ENCODE data around the gene P2RY2.
"Not testable (repeated sequence)": the region's sequence is repeated elsewhere in the genome, so short reads cannot be mapped to it uniquely, and the experiment has no call there.

The P2RY2 gene

GRCh38 chr11:73193251-73194033 is 24.6 kb upstream of the P2RY2 start:
- TF ChIP-seq GATA1 (IDR thresholded peaks at IDR 0.05; ENCODE audit: low read depth, low read length) (no peak), POLR2A (IDR thresholded peaks at IDR 0.05; ENCODE audit: low read length) (no peak)
- DNase-seq: no peak

GRCh38 chr11:73194034-73194507 is 24.0 kb upstream of the P2RY2 start:
- DNase-seq: no peak
- TF ChIP-seq POLR2A (IDR thresholded peaks at IDR 0.05; ENCODE audit: low read length) (no peak), GATA1 (IDR thresholded peaks at IDR 0.05; ENCODE audit: low read depth, low read length) (no peak)

DNA sequence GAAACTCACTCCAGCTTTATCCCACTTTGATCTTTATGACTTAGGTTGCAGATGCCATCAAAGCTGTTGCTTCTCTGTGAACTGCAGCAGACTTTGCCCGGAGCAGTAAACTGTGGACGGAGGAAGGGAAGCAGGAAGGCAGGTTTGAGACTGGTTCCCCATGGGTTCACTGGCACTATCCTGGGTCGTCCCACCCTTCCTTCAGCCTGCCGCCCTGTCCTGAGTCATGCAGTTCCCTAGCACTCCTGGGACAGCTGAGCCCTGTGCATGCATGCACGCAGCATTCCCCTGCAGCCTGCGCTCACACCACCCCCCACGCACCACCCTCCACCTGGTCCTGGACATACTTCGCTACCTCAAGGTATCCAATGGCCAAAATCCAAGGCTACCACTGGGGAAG is 23.5 kb upstream of the P2RY2 start:
- no peak for DNase-seq

DNA sequence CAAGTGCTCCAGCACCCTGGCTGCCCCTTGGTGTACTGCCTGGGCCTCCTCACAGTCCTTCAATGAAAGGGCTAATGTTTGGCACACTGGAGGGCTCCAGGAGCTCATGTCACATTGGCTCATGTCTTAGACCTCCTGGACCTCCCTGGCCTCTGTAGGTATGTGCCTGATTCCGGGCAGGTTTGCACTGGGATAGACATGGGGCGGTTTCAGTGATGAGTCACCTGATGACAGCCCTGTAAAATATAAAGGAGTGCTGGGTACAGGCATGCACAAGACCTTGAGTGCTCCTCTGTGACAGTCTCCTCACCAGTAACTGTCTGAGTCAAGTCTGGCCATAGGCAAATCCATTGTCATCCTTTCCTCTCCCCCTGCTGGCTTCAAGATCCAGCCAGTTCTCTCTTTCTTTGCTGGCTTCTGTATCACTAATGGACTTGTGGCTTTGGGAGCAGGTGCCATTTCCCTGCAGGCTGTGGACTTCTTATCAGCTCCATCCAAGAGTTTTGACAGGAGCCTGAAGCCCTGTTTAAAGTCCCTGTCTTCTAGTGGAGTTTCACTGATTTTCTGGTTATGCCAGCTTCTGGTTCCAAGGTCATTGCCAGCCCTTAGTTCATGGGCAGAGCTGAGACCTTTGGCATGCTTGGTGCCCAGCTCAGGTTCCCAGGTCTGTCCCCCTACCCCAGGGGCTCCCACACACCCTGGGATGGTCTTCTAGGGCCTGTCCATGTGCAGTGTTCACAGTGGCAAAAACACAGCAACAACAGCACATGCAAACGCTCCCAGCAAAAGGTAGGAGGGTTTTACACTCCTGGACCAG is 22.7 kb upstream of the P2RY2 start:
- TF ChIP-seq GATA1 (IDR thresholded peaks at IDR 0.05; ENCODE audit: low read depth, low read length): no peak
- no peak for TF ChIP-seq POLR2A (IDR thresholded peaks at IDR 0.05; ENCODE audit: low read length)

More for the DNA sequence above, 23.5 kb upstream of the P2RY2 start:
- TF ChIP-seq POLR2A (IDR thresholded peaks at IDR 0.05; ENCODE audit: low read length): no peak
- no peak for TF ChIP-seq GATA1 (IDR thresholded peaks at IDR 0.05; ENCODE audit: low read depth, low read length)

DNA sequence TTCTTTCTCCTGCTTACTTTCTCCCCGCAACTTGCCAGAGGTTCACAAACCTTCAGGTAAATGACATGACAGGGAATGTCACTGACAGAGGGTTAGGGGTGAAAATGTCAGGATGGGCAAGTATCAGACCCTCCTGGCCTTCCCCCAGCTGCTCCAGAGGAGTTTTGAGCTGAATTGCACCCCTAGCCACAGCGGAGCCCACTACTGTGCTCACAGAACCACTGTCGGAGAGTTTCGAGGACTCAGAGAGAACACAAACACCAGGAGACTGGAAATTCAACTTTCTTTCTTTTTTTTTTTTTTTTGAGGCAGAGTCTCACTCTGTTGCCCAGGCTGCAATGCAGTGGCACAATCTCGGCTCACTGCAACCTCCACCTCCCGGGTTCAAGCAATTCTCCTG is 21.5 kb upstream of the P2RY2 start:
- DNase-seq: no peak
- TF ChIP-seq POLR2A (IDR thresholded peaks at IDR 0.05; ENCODE audit: low read length) (no peak), GATA1 (IDR thresholded peaks at IDR 0.05; ENCODE audit: low read depth, low read length) (no peak)

More for the DNA sequence above, 22.7 kb upstream of the P2RY2 start:
- no peak for DNase-seq

DNA sequence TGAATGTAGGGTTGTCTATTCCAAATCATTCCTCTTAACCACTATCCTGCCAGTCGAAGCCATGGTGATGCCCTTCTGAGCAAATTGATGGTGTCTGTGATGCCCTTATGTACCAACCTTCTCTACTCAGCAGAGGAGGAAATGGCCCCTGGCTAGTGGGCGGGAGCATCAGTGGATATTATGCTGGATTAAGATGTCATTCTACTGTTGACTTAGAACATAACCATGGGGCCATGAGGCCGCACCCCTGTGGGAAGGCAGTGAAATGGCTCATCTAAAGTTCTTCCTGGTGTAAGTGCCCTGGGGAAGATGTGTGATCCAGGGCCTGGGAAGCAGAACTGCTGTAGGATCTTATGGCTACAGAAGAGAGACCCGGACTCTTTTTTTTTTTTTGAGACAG is 20.7 kb upstream of the P2RY2 start:
- DNase-seq: no peak
- TF ChIP-seq POLR2A (IDR thresholded peaks at IDR 0.05; ENCODE audit: low read length): no peak
- TF ChIP-seq GATA1 (IDR thresholded peaks at IDR 0.05; ENCODE audit: low read depth, low read length): no peak

- not testable (repeated sequence) for DNase-seq
These were observed 20.3 kb upstream of the P2RY2 start for GRCh38 chr11:73197787-73198186.

- peak; percentile 24 to 55 for DNase-seq
- no peak for TF ChIP-seq GATA1 (IDR thresholded peaks at IDR 0.05; ENCODE audit: low read depth, low read length)
These were observed 19.4 kb upstream of the P2RY2 start for GRCh38 chr11:73198677-73199076.

GRCh38 chr11:73199446-73199845 is 18.6 kb upstream of the P2RY2 start:
- no peak for DNase-seq

GRCh38 chr11:73200256-73200655 is 17.8 kb upstream of the P2RY2 start:
- no peak for DNase-seq
- TF ChIP-seq GATA1 (IDR thresholded peaks at IDR 0.05; ENCODE audit: low read depth, low read length): no peak
- no peak for TF ChIP-seq POLR2A (IDR thresholded peaks at IDR 0.05; ENCODE audit: low read length)

More at GRCh38 chr11:73199446-73199845, 18.6 kb upstream of the P2RY2 start:
- TF ChIP-seq GATA1 (IDR thresholded peaks at IDR 0.05; ENCODE audit: low read depth, low read length) (no peak), POLR2A (IDR thresholded peaks at IDR 0.05; ENCODE audit: low read length) (no peak)

DNA sequence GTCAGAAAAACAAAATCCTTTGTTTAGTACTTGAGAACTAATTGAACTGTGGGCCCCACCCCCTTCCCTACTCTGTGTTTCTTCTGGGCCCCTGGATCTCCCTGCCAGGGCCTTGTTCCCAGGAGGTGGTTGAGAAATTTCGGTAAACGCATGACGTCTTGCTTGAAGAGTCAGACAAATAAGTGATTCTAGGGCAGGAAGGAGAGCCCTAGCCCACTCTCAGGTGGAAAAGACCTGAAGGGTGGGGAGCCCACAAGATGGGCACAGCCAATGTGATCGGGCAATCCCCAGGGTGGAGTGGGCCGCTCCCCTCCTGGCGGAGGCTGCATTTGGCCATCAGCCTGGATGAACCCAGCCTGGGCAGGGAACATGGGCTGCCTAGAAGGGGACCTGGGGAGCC is 16.8 kb upstream of the P2RY2 start:
- DNase-seq: no peak
- TF ChIP-seq GATA1 (IDR thresholded peaks at IDR 0.05; ENCODE audit: low read depth, low read length): no peak
- TF ChIP-seq POLR2A (IDR thresholded peaks at IDR 0.05; ENCODE audit: low read length): no peak

DNA sequence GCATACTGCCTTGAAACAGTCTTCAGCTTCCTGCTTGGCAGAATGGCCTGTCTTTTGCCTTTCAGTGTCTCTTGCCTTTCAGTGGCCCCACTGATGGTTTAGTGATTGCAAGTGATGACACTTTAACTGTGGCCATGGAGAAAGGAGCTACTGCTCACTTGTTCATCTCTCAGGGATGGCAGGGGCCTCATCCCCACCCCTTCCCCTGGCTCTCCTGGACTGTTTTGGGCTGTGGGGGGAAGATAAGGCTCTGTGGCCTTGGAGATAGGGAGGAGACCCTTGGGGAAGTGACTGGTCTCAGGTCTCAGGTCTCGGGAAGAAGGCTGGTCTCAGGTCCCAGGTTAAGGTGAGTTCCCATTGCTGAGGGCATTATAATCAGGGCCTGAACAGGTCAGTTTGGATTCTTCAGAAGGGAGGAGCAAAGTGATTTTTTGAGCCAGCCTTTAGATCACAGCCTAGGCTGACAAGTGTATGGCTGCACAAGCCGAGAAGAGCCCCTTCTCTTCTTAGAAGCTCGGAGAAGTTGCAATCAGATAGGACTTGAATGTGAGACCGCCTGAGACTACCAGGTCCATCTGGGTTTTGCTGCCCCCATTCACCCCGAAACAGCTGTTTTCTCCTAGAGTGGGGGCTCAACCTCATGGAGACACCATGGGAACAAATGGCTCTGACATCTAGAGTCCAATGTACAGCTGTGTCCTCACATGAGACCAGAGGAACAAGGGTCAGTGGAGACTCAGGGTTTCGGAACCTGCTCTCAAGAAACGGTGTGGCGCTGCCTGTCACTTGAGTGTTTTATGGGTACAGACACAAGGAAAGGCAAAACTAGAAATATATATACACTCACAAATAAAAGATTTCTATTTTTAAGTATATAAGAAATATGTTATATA is 15.9 kb upstream of the P2RY2 start:
- TF ChIP-seq POLR2A (IDR thresholded peaks at IDR 0.05; ENCODE audit: low read length) (no peak), GATA1 (IDR thresholded peaks at IDR 0.05; ENCODE audit: low read depth, low read length) (no peak)
- DNase-seq: no peak

GRCh38 chr11:73203322-73203721 is 14.8 kb upstream of the P2RY2 start:
- no peak for DNase-seq
- TF ChIP-seq GATA1 (IDR thresholded peaks at IDR 0.05; ENCODE audit: low read depth, low read length) (no peak), POLR2A (IDR thresholded peaks at IDR 0.05; ENCODE audit: low read length) (no peak)

GRCh38 chr11:73203790-73204189 is 14.3 kb upstream of the P2RY2 start:
- DNase-seq: no peak
- no peak for TF ChIP-seq GATA1 (IDR thresholded peaks at IDR 0.05; ENCODE audit: low read depth, low read length)

Measured in erythroblast (primary cell).